SK-N-SH treated with all-trans-retinoic acid at 6 μM for 48 hours (cell line): ENCODE results near the gene DLG2.

ENCODE experiments used
- CREB5 ChIP-seq: fragments of 250-450 bp; sonication (Bioruptor Pico); IDR thresholded peaks from 2 replicates; pipeline ENCODE4 v1.5.1; 2020; ENCODE audit warnings: low read depth, mild to moderate bottlenecking, moderate library complexity
- CSDC2 ChIP-seq: fragments of 250-450 bp; sonication (Bioruptor Pico); IDR thresholded peaks from 2 replicates; pipeline ENCODE4 v1.5.0; 2020; ENCODE audit warnings: mild to moderate bottlenecking, moderate library complexity
- CSRNP3 ChIP-seq: fragments of 250-450 bp; sonication (Bioruptor Pico); IDR thresholded peaks from 2 replicates; pipeline ENCODE4 v1.5.1; 2021; ENCODE audit warnings: mild to moderate bottlenecking, moderate library complexity
- ESRRG ChIP-seq: fragments of 250-450 bp; sonication (Bioruptor Pico); IDR thresholded peaks from 2 replicates; pipeline ENCODE4 v1.6.1; 2021; ENCODE audit warnings: mild to moderate bottlenecking
- GLIS3 ChIP-seq: fragments of 250-450 bp; sonication (Bioruptor Pico); IDR thresholded peaks from 2 replicates; pipeline ENCODE4 v1.5.0; 2020; ENCODE audit warnings: mild to moderate bottlenecking, moderate library complexity
- ISL1 ChIP-seq: fragments of 250-450 bp; sonication (Bioruptor Pico); IDR thresholded peaks from 2 replicates; pipeline ENCODE4 v2.1.2; 2022; ENCODE audit warnings: mild to moderate bottlenecking, moderate library complexity
- PATZ1 ChIP-seq: fragments of 250-450 bp; sonication (Bioruptor Pico); IDR thresholded peaks from 2 replicates; pipeline ENCODE4 v1.8.0; 2020; ENCODE audit warnings: mild to moderate bottlenecking, moderate library complexity, borderline replicate concordance
- TSHZ2 ChIP-seq: fragments of 250-450 bp; sonication (Bioruptor Pico); IDR thresholded peaks from 2 replicates; pipeline ENCODE4 v1.5.0; 2020; ENCODE audit warnings: mild to moderate bottlenecking, moderate library complexity
- ZFP30 ChIP-seq: fragments of 450-650 bp; formaldehyde crosslinking; IDR thresholded peaks from 2 replicates; pipeline ENCODE4 v1.5.0; 2022; ENCODE audit warnings: mild to moderate bottlenecking, moderate library complexity
- ZNF8 ChIP-seq: fragments of 450-650 bp; formaldehyde crosslinking; IDR thresholded peaks from 2 replicates; pipeline ENCODE4 v1.5.0; 2020; ENCODE audit warnings: mild to moderate bottlenecking, moderate library complexity

GRCh38 chr11:85661972-85662664, 35.0 kb upstream of the DLG2 start:
- no peak for TF ChIP-seq TSHZ2 (CRISPR knock-in tag)
- TF ChIP-seq CREB5 (CRISPR knock-in tag): no peak
- TF ChIP-seq ZNF8 (CRISPR knock-in tag): no peak
- TF ChIP-seq CSRNP3 (CRISPR knock-in tag): no peak
- TF ChIP-seq CSDC2 (CRISPR knock-in tag): no peak
- no peak for TF ChIP-seq ESRRG (CRISPR knock-in tag)
- no peak for TF ChIP-seq PATZ1 (CRISPR knock-in tag)
- no peak for TF ChIP-seq ZFP30
- TF ChIP-seq GLIS3 (CRISPR knock-in tag): no peak
- no peak for TF ChIP-seq ISL1 (CRISPR knock-in tag)
